Stimulated activated CD4-positive, alpha-beta T cell treated with anti-CD3 and anti-CD28 coated beads, Interleukin-12 subunit alpha, Interleukin-12 subunit beta, amount 100 ng/mL, for 4 hours (primary cell): ENCODE data around the gene LPAR5.
"Not testable (repeated sequence)": the region's sequence is repeated elsewhere in the genome, so short reads cannot be mapped to it uniquely, and the experiment has no call there.

Experiments
- DNase-seq: peaks from one replicate; pipeline ENCODE4 v3.0.0-alpha.2; 2020

LPAR5 gene

DNA sequence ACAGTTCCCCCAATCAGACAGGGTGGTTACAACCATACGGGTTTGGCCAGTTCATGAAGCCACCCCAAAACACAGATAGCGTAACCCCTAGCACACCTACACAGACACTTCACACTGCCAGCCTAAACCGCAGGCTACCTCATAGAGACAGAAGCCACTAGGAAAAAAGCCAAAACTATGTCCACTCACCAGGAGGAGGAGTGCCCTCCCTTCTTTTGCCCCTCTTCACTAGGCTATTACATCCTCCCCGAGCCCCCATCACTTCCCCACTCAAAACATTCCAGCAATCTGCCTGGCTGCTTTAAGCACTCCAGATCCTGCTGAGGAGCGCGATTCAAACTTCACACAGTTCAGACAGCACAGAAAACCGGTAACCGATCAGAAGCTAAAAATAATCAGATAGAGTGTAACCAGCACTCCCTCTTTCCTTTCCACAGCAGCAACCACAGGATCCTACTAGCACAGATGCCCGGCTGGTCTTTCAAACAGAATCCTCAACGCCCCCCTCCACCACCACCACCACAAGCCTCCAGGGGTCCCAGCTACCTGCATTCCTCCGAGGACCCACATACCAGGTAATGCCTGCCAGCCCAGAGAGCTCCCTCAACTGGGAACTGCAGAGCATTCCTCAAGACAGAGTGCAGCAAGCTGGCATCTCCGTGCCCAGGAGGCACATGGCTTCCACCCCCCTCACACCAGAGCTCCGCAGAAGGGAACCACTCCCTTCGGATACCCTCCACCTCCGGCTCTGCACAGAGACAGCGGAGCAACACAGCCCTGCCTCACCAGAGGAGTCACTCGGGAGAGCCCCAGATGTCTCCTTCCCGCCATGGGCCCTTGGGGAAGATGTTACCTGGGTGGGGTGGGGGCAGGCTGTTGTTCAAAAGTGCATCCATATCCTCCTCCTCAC lies 30.1 kb downstream of the LPAR5 start:
- no peak for DNase-seq

DNA sequence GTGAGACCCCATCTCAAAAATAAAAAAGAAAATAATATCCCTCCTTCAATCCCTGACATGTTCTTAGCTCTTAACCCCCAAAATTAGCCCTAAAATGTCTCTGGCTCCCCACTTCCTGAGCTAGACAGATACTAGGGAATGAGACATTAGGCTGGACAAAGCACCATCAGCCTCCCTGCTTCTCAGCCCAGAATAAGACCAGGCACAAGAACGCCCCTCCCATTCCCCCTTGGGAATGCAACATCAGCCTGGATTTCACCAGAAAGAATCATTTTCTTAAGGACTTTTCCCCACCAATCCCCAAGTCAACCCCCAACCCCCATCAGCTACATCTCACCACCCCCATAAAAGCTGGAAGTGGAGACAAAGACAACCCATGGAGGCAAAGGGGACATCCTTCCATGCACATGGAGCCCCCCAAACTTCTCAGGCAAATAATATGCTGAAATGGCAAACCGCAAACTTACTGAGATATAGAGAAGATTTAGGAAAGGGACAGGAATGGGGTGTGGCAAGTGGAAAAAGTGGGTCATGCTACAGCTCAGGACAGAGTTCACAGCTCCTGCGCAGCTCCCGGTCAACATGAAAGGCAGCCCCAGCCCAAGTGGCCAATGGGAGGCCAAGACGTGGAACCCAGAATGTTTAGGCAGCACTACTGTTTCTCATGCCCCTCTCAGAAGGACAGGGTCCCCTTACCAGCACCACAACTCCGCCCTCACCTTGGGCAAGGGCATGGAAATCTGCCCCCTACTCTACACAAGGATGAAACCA lies 31.3 kb downstream of the LPAR5 start:
- no peak for DNase-seq

DNA sequence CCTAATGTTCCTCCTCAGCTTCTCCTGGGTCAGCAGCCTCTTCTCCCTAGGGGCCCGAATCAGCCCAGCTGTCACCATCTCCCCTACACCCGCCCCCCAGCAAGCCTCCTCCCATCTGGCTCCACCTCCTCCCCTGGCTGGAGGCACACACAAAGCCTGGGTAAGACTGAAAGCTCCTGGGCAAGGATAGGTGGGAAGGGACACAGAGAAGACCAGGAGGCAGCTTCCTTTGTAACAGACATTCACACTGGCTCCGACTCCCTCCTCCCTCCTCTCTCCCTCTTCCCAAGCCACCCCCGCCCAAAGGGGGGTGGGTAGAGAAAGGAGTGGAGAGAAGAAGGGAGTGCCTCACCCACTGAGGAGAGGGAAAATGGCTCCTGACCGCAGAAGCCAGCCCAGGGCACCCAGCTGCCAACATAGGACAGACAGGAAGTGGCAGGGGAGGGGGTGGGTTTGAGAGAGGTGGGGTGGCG lies 32.6 kb downstream of the LPAR5 start:
- no peak for DNase-seq

DNA sequence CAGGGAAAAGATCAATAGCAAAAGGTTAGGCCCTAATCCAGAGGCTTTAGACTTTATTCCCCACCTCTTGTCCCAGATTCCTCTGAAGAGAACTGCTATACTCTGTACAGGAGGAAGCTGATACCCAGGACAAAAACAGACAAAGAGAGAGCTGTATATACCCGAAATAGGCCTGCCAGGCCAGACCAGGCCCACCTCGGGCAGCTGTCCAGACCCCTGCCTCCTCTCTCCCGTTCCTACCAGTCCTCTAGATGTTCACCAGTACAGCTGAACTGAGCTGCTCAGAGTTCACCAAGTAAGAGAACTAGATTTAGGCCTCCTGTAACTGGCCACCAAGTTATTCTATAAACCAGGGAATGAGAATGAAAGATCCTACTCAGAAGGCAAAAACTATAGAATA lies 33.2 kb downstream of the LPAR5 start:
- DNase-seq = no peak

DNA sequence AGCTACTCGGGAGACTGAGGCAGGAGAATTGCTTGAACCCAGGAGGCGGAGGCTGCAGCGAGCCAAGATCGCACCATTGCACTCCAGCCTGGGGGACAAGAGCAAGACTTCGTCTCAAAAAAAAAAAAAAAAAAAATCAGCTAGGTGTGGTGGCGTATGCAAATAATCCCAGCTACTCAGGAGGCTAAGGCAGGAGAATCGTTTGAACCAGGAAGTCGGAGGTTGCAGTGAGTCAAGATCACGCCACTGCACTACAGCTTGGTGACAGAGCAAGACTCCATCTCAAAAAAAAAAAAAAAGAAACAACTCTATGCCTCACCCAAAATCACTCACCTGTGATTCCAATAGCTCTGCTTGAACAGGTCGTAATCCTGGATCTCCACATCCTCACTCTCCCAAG lies 40.1 kb downstream of the LPAR5 start:
- not testable (repeated sequence) for DNase-seq

DNA sequence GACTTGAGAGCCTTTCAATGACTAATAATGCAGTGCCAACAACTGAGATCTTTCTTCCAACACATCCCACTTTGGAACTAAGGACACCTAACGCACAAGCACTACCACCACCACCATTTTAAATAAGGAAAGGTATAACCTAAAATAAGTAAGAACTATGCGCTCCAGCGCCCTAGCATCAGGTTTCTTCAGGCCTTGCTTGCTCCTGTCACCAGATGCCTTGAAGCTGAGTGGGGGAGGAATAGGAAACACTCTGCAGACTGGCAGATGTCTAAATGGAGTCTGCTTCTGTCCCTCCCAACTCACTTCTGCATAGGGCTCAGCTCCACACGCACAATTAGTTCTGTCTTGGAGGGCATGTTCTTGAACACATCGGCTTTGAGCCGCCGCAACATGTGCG lies 43.7 kb downstream of the LPAR5 start:
- DNase-seq = no peak

DNA sequence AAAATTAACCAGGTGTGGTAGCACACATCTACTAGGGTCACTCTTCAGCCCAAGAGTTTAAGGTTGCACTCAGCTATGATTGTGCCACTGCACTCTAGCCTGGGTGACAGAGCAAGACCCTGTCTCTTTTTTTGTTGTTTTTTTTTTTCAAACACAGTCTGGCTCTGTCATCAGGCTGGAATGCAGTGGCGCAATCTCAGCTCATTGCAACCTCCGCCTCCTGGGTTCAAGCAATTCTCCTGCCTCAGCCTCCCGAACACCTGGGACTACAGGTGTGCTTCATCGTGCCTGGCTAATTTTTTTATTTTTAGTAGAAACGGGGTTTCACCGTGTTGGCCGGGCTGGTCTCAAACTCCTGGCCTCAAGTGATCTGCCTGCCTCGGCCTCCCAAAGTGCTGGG lies 49.2 kb downstream of the LPAR5 start:
- not testable (repeated sequence) for DNase-seq

DNA sequence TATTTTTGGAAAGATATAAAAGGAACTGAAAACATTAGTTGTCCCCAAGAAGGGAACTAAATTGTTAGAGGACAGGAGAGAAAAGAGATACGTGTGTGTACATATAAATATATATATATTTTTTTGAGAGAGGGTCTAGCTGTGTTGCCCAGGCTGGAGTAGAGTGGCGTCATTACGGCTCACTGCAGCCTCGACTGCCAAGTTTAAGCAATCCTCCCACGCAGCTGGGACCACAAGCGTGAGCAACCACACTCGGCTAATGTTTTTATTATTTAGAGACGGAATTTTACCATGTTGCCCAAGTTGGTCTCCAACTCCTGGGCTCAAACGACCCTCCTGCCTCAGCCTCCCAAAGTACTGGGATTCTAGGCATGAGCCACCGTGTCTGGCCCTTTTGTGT lies 51.5 kb downstream of the LPAR5 start:
- DNase-seq = no peak

DNA sequence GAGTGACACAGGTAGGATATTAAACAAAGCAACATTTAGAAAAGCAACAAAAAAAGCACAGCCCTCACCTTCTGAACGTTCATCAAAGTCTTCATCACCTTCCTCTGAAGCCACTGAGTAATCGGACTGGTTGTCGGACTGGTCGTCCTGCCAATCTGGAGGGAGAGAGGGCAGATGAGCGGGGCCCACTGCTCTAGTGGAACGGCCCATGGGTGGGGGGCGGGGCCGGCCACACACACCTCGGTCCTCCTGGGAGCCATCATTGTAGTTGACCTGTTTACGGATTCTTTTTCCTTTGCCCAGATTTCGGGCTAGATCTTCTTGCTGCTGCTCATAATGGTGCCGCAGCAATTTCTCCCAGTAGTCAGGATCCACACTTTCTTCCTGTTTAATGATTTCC lies 52.8 kb downstream of the LPAR5 start:
- no peak for DNase-seq

DNA sequence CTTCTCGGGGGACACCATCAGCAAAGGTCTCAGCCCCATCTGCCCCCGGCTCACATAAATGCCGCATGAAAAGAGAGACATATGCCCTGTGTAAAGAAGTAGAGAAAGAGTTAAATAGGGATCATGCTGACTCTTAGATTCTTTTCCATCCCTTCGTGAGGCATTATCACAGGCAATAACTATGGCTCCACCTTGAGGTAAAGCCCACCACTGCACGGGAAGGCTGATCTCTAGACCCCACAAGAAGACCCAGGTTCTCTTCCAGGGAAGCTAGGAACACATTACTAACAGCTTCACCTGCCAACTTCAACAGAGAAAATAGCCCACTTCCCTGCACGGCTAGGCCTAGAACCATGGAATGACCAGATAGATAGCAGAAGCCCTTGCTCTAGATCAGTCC lies 53.6 kb downstream of the LPAR5 start:
- DNase-seq = no peak

DNA sequence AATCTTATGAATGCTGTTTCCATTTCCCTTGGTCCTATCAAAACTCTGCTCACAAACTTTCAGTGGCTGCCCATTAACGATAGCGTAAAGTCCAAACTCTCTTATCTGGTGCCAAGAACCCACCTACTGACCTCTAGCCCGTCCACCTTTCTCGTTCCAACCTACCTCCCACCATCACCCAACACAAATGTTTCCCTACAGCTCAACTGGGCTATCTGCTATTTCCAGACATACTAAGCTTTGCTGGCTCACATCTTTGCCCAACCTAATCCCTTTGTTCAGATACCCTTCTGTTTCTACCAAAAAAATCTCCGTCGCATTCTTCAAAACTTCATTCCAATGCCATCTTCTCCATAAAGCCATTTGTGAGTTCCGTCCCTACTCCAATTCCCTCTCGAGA lies 60.1 kb downstream of the LPAR5 start:
- no peak for DNase-seq

DNA sequence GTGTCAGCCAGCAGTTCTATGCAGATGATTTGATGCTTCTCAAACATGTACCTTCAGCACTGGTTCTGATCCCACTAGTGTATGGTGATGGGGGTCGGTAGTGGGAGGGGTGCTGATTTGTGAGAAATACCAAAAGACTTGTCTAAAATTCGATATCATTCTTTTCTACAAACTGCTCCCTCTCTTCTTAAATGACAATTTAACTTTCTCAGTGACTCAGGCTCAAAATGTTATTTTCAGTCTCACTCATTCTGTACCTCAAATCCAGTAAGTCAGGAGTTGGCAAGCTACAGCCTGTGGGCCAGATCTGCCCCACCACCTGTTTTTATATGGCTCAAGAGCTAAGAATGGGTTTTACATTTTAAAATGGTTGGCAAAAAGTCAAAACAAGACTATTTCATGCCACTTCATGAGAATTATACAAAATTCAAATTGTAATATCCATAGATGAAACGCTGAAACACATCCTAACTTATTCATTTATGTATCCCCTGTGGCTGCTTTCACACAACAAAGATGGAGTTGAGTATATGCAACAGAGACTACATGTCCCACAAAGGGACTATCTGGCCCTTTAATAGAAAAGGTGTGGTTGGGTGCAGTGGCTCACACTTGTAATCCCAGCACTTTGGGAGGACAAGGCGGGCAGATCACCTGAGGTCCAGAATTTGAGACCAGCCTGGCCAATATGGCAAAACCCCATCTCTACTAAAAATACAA lies 61.0 kb downstream of the LPAR5 start:
- DNase-seq = no peak

DNA sequence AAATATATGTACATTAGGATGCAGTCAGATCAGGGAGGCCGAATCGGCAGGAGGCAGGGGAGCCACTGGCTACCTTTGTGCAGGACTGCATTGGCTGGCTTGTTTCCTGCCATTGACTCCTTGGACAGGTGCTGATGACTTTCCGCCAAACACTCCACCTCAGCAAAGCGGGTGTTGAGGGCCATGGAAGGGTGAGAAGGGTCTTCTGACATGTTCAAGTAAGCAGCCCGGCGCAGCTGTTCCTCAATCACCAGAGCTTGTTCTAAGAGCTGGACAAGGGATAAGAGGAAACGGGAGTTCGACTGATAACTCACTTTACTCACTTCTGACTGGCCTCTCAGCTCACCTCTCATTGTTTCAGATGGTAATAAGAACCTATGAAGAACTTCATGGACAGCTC lies 62.8 kb downstream of the LPAR5 start:
- DNase-seq = no peak

DNA sequence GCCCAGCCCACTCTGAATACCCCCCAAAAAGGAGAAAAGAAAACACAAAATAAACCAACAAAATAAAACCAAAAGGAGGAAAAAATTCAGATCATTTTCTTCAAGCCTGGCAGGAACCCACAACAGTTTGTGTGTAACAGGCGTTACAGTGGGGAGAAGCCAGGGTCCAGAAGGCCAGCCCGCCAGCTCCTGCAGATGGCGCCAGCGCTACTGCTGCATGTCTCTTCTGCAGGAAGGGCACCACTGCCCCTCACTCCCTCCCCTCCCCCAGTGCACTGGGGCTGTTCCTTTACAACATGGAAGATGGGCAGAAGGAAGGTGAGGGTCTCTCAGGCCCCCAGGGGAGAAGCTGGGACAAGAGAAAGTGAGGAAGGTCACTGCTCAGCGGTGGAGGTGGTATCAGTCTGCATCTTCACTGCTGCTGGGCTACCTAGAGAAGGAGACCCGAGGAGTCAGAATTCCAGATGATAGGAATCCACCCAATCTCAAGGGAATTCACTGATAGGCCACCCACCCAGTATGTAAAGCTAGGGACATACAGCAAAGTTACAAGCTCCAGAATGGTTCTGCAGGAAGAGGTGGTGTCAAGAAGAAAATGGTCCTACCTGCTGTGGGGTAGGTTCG lies 65.4 kb downstream of the LPAR5 start:
- DNase-seq = peak; percentile 45

DNA sequence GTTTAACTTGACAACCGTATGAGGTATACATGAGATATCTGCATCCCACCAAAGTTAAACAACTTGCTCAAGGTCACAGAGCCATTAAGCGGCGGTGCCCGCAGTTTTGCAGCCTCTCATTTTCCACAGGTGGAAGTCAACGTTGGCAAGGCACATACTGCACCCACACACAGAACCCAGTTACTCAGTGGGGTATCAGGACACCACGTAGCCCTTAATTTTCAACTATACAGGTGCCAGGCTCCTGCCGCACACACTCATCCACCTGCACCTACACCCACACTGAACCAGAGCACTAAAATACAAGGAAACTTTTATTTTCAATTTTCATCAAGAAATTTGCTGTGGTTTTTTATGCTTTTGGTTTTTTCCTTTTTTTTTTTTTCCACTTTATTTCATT lies 66.0 kb downstream of the LPAR5 start:
- DNase-seq = no peak

DNA sequence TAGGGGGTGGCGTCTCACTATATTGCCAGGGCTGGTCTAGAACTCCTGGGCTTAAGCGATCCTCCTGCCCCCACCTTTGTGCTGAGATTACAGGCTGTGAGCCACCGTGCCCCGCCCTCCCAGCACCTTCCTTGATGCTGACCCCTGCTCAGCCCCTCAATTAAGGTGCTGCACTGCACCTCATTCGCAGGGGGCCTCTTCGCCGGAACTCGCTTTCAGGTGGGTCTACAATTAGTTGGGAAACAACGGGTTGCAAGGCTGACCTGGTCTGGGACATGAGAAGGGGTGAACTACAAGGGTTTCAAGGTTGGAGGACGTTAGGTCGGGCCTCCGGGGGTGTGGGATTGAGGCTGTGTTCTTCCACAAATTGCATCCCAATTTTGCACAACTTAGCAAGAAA lies 66.4 kb downstream of the LPAR5 start:
- no peak for DNase-seq
